PC-9 (cell line): ENCODE data around the gene KRTAP20-3.

Experiments used
- CTCF ChIP-seq: fragments of 200-600 bp; sonication (generic); conservative IDR thresholded peaks from 2 replicates; pipeline ENCODE4 v1.6.1; 2017; ENCODE audit warnings: mixed run types, antibody characterized with exemption, mild to moderate bottlenecking, moderate library complexity
- EZH2 ChIP-seq: fragments of 200-600 bp; sonication (generic); IDR thresholded peaks from 2 replicates; pipeline ENCODE4 v1.8.0; 2017; ENCODE audit warnings: antibody characterized with exemption, low read depth

- no peak for TF ChIP-seq CTCF
- no peak for TF ChIP-seq EZH2
Measured at GRCh38 chr21:30600787-30601186, 41.9 kb upstream of the KRTAP20-3 start, which contains the start of gene KRTAP22-1.
